Nephron (organoid): ENCODE measurements around the gene RNF166.

ENCODE experiments used
- H3K27ac Mint-ChIP-seq, 3 experiments: 2 replicates each; pipeline ENCODE4 v1.8.0; 2020; ENCODE audit warnings: mixed read lengths in 3 of 3, mild to moderate bottlenecking in 2 of 3, moderate library complexity in 1 of 3
- H3K27me3 Mint-ChIP-seq: 2 replicates; pipeline ENCODE4 v1.8.0; 2021; ENCODE audit warnings: low read depth, mild to moderate bottlenecking, moderate library complexity, mixed read lengths
- H3K36me3 Mint-ChIP-seq: 2 replicates; pipeline ENCODE4 v1.8.0; 2020; ENCODE audit warnings: low read depth, mixed read lengths
- H3K4me1 Mint-ChIP-seq: 2 replicates; pipeline ENCODE4 v1.8.0; 2020; ENCODE audit warnings: mixed read lengths
- H3K4me3 Mint-ChIP-seq, 3 experiments: 2 replicates each; pipeline ENCODE4 v1.8.0; 2020; ENCODE audit warnings: mild to moderate bottlenecking in 3 of 3, mixed read lengths in 3 of 3, moderate library complexity in 2 of 3
- H3K9me3 Mint-ChIP-seq: 2 replicates; pipeline ENCODE4 v1.8.0; 2020; ENCODE audit warnings: mixed read lengths
- CTCF ChIP-seq, 3 experiments: fragments of 200-600 bp; sonication (generic); IDR thresholded peaks; one replicate each; pipeline ENCODE4 v1.5.0; 2021; ENCODE audit warnings: antibody characterized with exemption in 3 of 3; ENCODE audit not compliant: unreplicated experiment in 3 of 3

RNF166 gene

GRCh38 chr16:88681084-88681680, 25.0 kb downstream of the RNF166 start:
- peaks cover 47% of the 10 kb centered on the region for H3K27me3 Mint-ChIP-seq
- no peak for TF ChIP-seq CTCF (IDR thresholded peaks at IDR 0.05; ENCODE audit: unreplicated experiment in 3 of 3)
- H3K36me3 Mint-ChIP-seq, result no peaks in the 10 kb centered on the region

GRCh38 chr16:88680554-88681083, 25.6 kb downstream of the RNF166 start:
- no peak overlapping the region for H3K27ac Mint-ChIP-seq
- H3K27me3 Mint-ChIP-seq, result peaks cover 42% of the 10 kb centered on the region
- no peaks in the 10 kb centered on the region for H3K9me3 Mint-ChIP-seq
- H3K36me3 Mint-ChIP-seq, result no peaks in the 10 kb centered on the region
- no peak overlapping the region for H3K4me3 Mint-ChIP-seq
- TF ChIP-seq CTCF (IDR thresholded peaks at IDR 0.05; ENCODE audit: unreplicated experiment in 3 of 3), result no peak
- no peaks in the 10 kb centered on the region for H3K4me1 Mint-ChIP-seq

More at GRCh38 chr16:88681084-88681680, 25.0 kb downstream of the RNF166 start:
- Mint-ChIP-seq H3K4me3 (no peak overlapping the region), H3K4me1 (no peaks in the 10 kb centered on the region), H3K27ac (no peak overlapping the region), H3K9me3 (no peaks in the 10 kb centered on the region)

GRCh38 chr16:88678224-88678979, 27.8 kb downstream of the RNF166 start:
- Mint-ChIP-seq H3K9me3 (no peaks in the 10 kb centered on the region), H3K27ac (no peak overlapping the region), H3K36me3 (no peaks in the 10 kb centered on the region), H3K4me3 (no peak overlapping the region), H3K27me3 (peaks cover 20% of the 10 kb centered on the region), H3K4me1 (peaks cover 13% of the 10 kb centered on the region)
- no peak for TF ChIP-seq CTCF (IDR thresholded peaks at IDR 0.05; ENCODE audit: unreplicated experiment in 3 of 3)

GRCh38 chr16:88677721-88678120, 28.5 kb downstream of the RNF166 start:
- H3K9me3 Mint-ChIP-seq, result no peaks in the 10 kb centered on the region
- H3K4me3 Mint-ChIP-seq, result no peak overlapping the region
- no peak overlapping the region for H3K27ac Mint-ChIP-seq
- H3K36me3 Mint-ChIP-seq, result no peaks in the 10 kb centered on the region
- TF ChIP-seq CTCF (IDR thresholded peaks at IDR 0.05; ENCODE audit: unreplicated experiment in 3 of 3), result no peak
- H3K27me3 Mint-ChIP-seq, result peaks cover 15% of the 10 kb centered on the region
- H3K4me1 Mint-ChIP-seq, result peaks cover 13% of the 10 kb centered on the region

- Mint-ChIP-seq H3K36me3 (no peaks in the 10 kb centered on the region), H3K27me3 (peaks cover 5% of the 10 kb centered on the region), H3K27ac (no peak overlapping the region)
Measured at GRCh38 chr16:88676502-88677242, 29.5 kb downstream of the RNF166 start.

More at GRCh38 chr16:88676502-88677242, 29.5 kb downstream of the RNF166 start:
- no peaks in the 10 kb centered on the region for H3K9me3 Mint-ChIP-seq
- TF ChIP-seq CTCF (IDR thresholded peaks at IDR 0.05; ENCODE audit: unreplicated experiment in 3 of 3), result no peak
- no peak overlapping the region for H3K4me3 Mint-ChIP-seq
- peaks cover 13% of the 10 kb centered on the region for H3K4me1 Mint-ChIP-seq
